Osteocyte (in vitro differentiated cells): ENCODE results near the gene DTNB. TPM values are rescaled to one million over a fixed set of nuclear protein-coding genes. Genes with fewer than 3 reads are reported as not detected.
A peak's percentile ranks its signal among the peaks of the same experiment; 100 is the strongest.

Experiments
- DNase-seq: peaks from one replicate; pipeline ENCODE4 v3.0.0; 2021; ENCODE audit warnings: mixed read lengths; ENCODE audit not compliant: unreplicated experiment; ENCODE audit errors: extremely low spot score
- H3K27ac Mint-ChIP-seq: one replicate; pipeline ENCODE4 v1.8.0; 2021; ENCODE audit warnings: mild to moderate bottlenecking, mixed read lengths; ENCODE audit not compliant: unreplicated experiment
- H3K27me3 Mint-ChIP-seq: one replicate; pipeline ENCODE4 v1.8.0; 2021; ENCODE audit warnings: mixed read lengths; ENCODE audit not compliant: unreplicated experiment
- H3K36me3 Mint-ChIP-seq: one replicate; pipeline ENCODE4 v1.8.0; 2021; ENCODE audit warnings: mixed read lengths; ENCODE audit not compliant: unreplicated experiment
- H3K4me1 Mint-ChIP-seq: one replicate; pipeline ENCODE4 v1.8.0; 2021; ENCODE audit warnings: mixed read lengths; ENCODE audit not compliant: unreplicated experiment
- H3K4me3 Mint-ChIP-seq: one replicate; pipeline ENCODE4 v1.8.0; 2021; ENCODE audit warnings: mild to moderate bottlenecking, moderate library complexity, mixed read lengths; ENCODE audit not compliant: unreplicated experiment
- H3K9me3 Mint-ChIP-seq: one replicate; pipeline ENCODE4 v1.8.0; 2021; ENCODE audit warnings: mixed read lengths; ENCODE audit not compliant: unreplicated experiment
- total RNA-seq: library from RNA; stranded (reverse); gene quantifications from 2 replicates; pipeline ENCODE4 v1.2.1, GENCODE V29; 2021
- TF ChIP-seq, protein P1 (sequence below): fragments of 200-600 bp; sonication (generic); IDR thresholded peaks from 2 replicates; pipeline ENCODE4 v1.5.0; 2021; ENCODE audit warnings: antibody characterized with exemption, mild to moderate bottlenecking, moderate library complexity

The DTNB gene
- total RNA-seq, 1 donor from 2014 or later, result 20.9 TPM

DNA sequence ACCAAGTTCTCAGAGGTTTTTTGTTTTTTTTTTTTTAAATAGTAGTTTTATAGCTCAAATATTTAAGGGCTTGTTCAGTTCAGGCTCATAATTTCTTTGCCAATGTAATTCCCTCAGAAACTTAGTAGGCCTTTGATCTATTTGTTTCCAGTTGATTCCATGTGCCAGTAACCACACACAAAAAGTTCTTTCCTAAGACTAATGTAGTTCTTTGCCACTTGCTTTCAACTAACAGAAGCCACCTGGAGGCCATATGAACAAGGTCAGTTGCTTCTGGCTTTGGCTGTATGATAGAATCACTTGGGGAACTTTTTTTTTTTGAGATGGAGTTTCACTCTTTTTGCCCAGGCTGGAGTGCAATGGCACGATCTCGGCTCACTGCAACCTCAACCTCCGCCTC, 100.7 kb downstream of the DTNB start:
- no peak overlapping the region for H3K4me3 Mint-ChIP-seq

GRCh38 chr2:25570161-25570845, 103.1 kb downstream of the DTNB start:
- Mint-ChIP-seq H3K36me3 (peaks cover 7% of the 10 kb centered on the region), H3K9me3 (no peaks in the 10 kb centered on the region), H3K27me3 (no peaks in the 10 kb centered on the region), H3K27ac (no peak overlapping the region), H3K4me1 (peaks cover 2% of the 10 kb centered on the region), H3K4me3 (no peak overlapping the region)
- TF ChIP-seq, protein P1, sequence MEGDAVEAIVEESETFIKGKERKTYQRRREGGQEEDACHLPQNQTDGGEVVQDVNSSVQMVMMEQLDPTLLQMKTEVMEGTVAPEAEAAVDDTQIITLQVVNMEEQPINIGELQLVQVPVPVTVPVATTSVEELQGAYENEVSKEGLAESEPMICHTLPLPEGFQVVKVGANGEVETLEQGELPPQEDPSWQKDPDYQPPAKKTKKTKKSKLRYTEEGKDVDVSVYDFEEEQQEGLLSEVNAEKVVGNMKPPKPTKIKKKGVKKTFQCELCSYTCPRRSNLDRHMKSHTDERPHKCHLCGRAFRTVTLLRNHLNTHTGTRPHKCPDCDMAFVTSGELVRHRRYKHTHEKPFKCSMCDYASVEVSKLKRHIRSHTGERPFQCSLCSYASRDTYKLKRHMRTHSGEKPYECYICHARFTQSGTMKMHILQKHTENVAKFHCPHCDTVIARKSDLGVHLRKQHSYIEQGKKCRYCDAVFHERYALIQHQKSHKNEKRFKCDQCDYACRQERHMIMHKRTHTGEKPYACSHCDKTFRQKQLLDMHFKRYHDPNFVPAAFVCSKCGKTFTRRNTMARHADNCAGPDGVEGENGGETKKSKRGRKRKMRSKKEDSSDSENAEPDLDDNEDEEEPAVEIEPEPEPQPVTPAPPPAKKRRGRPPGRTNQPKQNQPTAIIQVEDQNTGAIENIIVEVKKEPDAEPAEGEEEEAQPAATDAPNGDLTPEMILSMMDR, result no peak
- no peak for DNase-seq

More for the DNA sequence above, 100.7 kb downstream of the DTNB start:
- Mint-ChIP-seq H3K9me3 (no peaks in the 10 kb centered on the region), H3K27ac (no peak overlapping the region), H3K36me3 (peaks cover 10% of the 10 kb centered on the region), H3K27me3 (no peaks in the 10 kb centered on the region), H3K4me1 (peaks cover 2% of the 10 kb centered on the region)
- TF ChIP-seq, protein P1, result no peak
- no peak for DNase-seq

DNA sequence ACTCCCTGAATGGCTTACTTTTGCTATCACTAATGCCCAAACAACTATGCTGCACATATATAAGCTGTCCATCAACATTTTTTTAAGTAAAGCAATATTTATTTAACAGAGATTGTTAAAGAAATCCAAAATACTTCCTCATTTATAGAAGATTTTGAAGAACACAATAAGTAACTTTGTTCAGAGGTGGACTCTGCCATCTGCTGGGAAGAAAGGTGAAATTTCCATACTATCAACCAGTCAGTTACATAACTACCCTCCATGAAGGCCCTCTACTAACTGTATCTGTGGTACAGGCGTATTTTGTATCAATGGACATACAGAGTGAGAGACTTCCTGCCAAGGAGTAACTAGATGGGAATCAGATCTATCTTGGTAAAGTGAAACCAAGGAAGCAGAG, 106.0 kb downstream of the DTNB start:
- H3K9me3 Mint-ChIP-seq, result no peaks in the 10 kb centered on the region
- H3K4me1 Mint-ChIP-seq, result peaks cover 2% of the 10 kb centered on the region
- H3K36me3 Mint-ChIP-seq, result no peaks in the 10 kb centered on the region
- no peak for DNase-seq
- no peaks in the 10 kb centered on the region for H3K27me3 Mint-ChIP-seq
- no peak overlapping the region for H3K27ac Mint-ChIP-seq
- no peak overlapping the region for H3K4me3 Mint-ChIP-seq
- TF ChIP-seq, protein P1, result peak; percentile 64

GRCh38 chr2:25566694-25567093, 106.7 kb downstream of the DTNB start:
- Mint-ChIP-seq H3K27ac (no peak overlapping the region), H3K4me1 (peaks cover 2% of the 10 kb centered on the region), H3K27me3 (no peaks in the 10 kb centered on the region), H3K9me3 (no peaks in the 10 kb centered on the region), H3K36me3 (no peaks in the 10 kb centered on the region), H3K4me3 (no peak overlapping the region)
- no peak for DNase-seq
- TF ChIP-seq, protein P1, result no peak

DNA sequence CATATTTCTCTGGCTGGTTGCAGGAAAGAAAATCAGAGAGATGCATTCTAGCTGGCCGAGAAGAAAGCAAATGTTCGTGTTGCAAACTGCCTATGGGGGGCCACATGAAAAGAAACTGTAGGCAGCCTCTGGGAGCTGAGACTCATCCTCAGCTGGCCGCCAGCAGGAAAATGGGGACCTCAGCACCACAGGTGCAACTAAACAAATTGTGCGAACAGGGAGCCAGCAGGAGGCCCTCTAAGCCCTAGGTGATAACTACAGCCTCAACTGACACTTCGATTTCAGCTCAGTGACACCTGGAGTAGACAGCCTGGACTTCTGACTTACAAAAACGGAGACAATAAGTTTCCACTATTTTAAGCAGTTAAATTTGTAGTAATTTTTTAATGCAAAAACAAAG, 107.3 kb downstream of the DTNB start:
- Mint-ChIP-seq H3K4me3 (no peak overlapping the region), H3K27ac (no peak overlapping the region), H3K27me3 (no peaks in the 10 kb centered on the region), H3K9me3 (no peaks in the 10 kb centered on the region), H3K36me3 (no peaks in the 10 kb centered on the region), H3K4me1 (peaks cover 2% of the 10 kb centered on the region)
- TF ChIP-seq, protein P1, result no peak
- DNase-seq, result no peak
